Panc1 (cell line): ENCODE results near the gene EFCAB8. TPM values are rescaled to one million over a fixed set of nuclear protein-coding genes. Genes with fewer than 3 reads are reported as not detected.

Experiments used
- ATAC-seq: fragments of 200-7000 bp; cut with Tn5 transposase; 2 replicates; pipeline ENCODE4 v1.9.1; 2020; ENCODE audit warnings: mild to moderate bottlenecking, moderate library complexity
- BruUV-seq: library from RNA; stranded (reverse); fragments of 400-500 nt; replicated peaks from 2 replicates; lab custom pipeline; 2021; lab: Mats Ljungman, UMichigan
- CTCF ChIA-PET: fragments of 300-600 bp; sonication (Branson Sonifier 250); formaldehyde crosslinking; loops from one replicate; lab custom pipeline; 2022; ENCODE audit warnings: antibody characterized with exemption; lab: Charles Lee
- POLR2A ChIA-PET: fragments of 300-600 bp; sonication (Branson Sonifier 250); formaldehyde crosslinking; loops from one replicate; lab custom pipeline; 2022; ENCODE audit warnings: antibody characterized with exemption; lab: Charles Lee
- DNase-seq: peaks from one replicate; pipeline ENCODE4 v3.0.0-alpha.2; 2010; ENCODE audit warnings: low read depth, low spot score
- H3K27ac ChIP-seq: 2 replicates; pipeline ENCODE4 v1.5.1; 2011; ENCODE audit warnings: mild to moderate bottlenecking, low read length, inconsistent platforms
- H3K27me3 ChIP-seq: fragments of 200-500 bp; sonication (Bioruptor generic); 2 replicates; pipeline ENCODE4 v1.6.0; 2014; ENCODE audit warnings: low read length, inconsistent platforms; ENCODE audit not compliant: control insufficient read depth, insufficient read depth
- H3K36me3 ChIP-seq: fragments of 200-500 bp; sonication (Bioruptor generic); 2 replicates; pipeline ENCODE4 v1.5.1; 2014; ENCODE audit warnings: inconsistent platforms, mild to moderate bottlenecking, low read length, moderate library complexity; ENCODE audit not compliant: control insufficient read depth, insufficient read depth
- H3K4me1 ChIP-seq: 2 replicates; pipeline ENCODE4 v1.5.1; 2011; ENCODE audit warnings: inconsistent platforms, mild to moderate bottlenecking, low read length, moderate library complexity; ENCODE audit not compliant: control insufficient read depth, insufficient read depth
- H3K4me3 ChIP-seq, 2 experiments: 2 replicates each; pipeline ENCODE4 v1.5.1; 2011 to 2012; ENCODE audit warnings: low read depth in 2 of 2, low read length in 2 of 2, mild to moderate bottlenecking in 2 of 2, inconsistent platforms in 1 of 2, moderate library complexity in 1 of 2
- H3K9me3 ChIP-seq: fragments of 200-500 bp; sonication (Bioruptor generic); 2 replicates; pipeline ENCODE4 v1.5.1; 2014; ENCODE audit warnings: low read depth, mild to moderate bottlenecking, inconsistent platforms, low read length, moderate library complexity; ENCODE audit not compliant: control insufficient read depth, insufficient read depth
- POLR2AphosphoS5 ChIP-seq: IDR thresholded peaks from 2 replicates; pipeline ENCODE4 v1.6.1; 2012; ENCODE audit warnings: mild to moderate bottlenecking, low read depth, low read length, moderate library complexity
- SIN3A ChIP-seq: IDR thresholded peaks from 2 replicates; pipeline ENCODE4 v1.6.1; 2012; ENCODE audit warnings: low read depth, mild to moderate bottlenecking, low read length, moderate library complexity, borderline replicate concordance; ENCODE audit not compliant: insufficient read depth
- TCF7L2 ChIP-seq: IDR thresholded peaks from 2 replicates; pipeline ENCODE4 v1.6.1; 2011; ENCODE audit warnings: mild to moderate bottlenecking, low read depth, low read length, inconsistent platforms
- in situ Hi-C: cut with HindIII; loops from 2 replicates; pipeline ENCODE4 v1.10.0; 2016; ENCODE audit warnings: low sequenced_read_pairs, low pct_unique_long_range_greater_than_20kb
- intact Hi-C: fragments of 100-400 bp; cut with micrococcal nuclease; formaldehyde crosslinking; loops from one replicate; pipeline ENCODE4 v1.10.0; 2022; ENCODE audit not compliant: unreplicated experiment
- total RNA-seq: library from RNA; stranded (reverse); gene quantifications from one replicate; pipeline ENCODE4 v1.2.1, GENCODE V29; 2021; ENCODE audit not compliant: unreplicated experiment
- TF ChIP-seq, protein P1 (sequence below), 2 experiments: IDR thresholded peaks; 2 replicates each; pipeline ENCODE4 v1.6.1; 2011 to 2012; ENCODE audit warnings: low read depth in 2 of 2, control low read depth in 1 of 2, low read length in 1 of 2, mild to moderate bottlenecking in 1 of 2, moderate library complexity in 1 of 2; ENCODE audit not compliant: insufficient read depth in 1 of 2
- TF ChIP-seq, protein P2 (sequence below): fragments of 450-650 bp; IDR thresholded peaks from 2 replicates; pipeline ENCODE4 v1.5.1; 2017; ENCODE audit warnings: mild to moderate bottlenecking

EFCAB8 gene
- total RNA-seq, 1 experiment from 2014 or later, result 1.1 TPM

DNA sequence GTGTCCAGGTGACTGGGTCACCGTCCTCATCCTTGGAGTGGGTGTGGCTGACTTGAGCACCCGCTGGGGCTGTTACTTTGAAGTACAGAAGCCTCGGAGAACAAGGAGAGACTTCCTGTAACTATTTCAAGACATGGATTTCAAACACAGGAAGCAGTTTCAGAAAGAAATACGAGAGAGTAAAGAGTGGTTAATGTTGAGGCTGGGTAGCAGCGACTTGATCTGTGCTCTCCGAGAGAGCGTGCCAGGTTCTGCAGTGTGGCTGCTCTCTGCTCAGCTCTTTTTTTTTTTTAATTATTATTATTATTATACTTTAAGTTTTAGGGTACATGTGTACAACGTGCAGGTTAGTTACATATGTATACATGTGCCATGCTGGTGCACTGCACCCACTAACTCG lies 17.5 kb upstream of the EFCAB8 start:
- Histone ChIP-seq H3K27me3 (no peaks in the 10 kb centered on the region), H3K27ac (no peak overlapping the region), H3K9me3 (no peaks in the 10 kb centered on the region), H3K4me3 (no peak overlapping the region), H3K36me3 (peaks cover 35% of the 10 kb centered on the region), H3K4me1 (no peaks in the 10 kb centered on the region)
- in situ Hi-C loops, result no loop called here
- ATAC-seq (no peak), DNase-seq (no peak)
- no TSS peak for BruUV-seq
- TF ChIP-seq POLR2AphosphoS5 (no peak), TCF7L2 (no peak), SIN3A (no peak)
- TF ChIP-seq, protein P1, sequence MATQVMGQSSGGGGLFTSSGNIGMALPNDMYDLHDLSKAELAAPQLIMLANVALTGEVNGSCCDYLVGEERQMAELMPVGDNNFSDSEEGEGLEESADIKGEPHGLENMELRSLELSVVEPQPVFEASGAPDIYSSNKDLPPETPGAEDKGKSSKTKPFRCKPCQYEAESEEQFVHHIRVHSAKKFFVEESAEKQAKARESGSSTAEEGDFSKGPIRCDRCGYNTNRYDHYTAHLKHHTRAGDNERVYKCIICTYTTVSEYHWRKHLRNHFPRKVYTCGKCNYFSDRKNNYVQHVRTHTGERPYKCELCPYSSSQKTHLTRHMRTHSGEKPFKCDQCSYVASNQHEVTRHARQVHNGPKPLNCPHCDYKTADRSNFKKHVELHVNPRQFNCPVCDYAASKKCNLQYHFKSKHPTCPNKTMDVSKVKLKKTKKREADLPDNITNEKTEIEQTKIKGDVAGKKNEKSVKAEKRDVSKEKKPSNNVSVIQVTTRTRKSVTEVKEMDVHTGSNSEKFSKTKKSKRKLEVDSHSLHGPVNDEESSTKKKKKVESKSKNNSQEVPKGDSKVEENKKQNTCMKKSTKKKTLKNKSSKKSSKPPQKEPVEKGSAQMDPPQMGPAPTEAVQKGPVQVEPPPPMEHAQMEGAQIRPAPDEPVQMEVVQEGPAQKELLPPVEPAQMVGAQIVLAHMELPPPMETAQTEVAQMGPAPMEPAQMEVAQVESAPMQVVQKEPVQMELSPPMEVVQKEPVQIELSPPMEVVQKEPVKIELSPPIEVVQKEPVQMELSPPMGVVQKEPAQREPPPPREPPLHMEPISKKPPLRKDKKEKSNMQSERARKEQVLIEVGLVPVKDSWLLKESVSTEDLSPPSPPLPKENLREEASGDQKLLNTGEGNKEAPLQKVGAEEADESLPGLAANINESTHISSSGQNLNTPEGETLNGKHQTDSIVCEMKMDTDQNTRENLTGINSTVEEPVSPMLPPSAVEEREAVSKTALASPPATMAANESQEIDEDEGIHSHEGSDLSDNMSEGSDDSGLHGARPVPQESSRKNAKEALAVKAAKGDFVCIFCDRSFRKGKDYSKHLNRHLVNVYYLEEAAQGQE (IDR thresholded peaks at IDR 0.05; ENCODE audit: insufficient read depth in 1 of 2, low read depth in 2 of 2, low read length in 1 of 2), result no peak
- TF ChIP-seq, protein P2, sequence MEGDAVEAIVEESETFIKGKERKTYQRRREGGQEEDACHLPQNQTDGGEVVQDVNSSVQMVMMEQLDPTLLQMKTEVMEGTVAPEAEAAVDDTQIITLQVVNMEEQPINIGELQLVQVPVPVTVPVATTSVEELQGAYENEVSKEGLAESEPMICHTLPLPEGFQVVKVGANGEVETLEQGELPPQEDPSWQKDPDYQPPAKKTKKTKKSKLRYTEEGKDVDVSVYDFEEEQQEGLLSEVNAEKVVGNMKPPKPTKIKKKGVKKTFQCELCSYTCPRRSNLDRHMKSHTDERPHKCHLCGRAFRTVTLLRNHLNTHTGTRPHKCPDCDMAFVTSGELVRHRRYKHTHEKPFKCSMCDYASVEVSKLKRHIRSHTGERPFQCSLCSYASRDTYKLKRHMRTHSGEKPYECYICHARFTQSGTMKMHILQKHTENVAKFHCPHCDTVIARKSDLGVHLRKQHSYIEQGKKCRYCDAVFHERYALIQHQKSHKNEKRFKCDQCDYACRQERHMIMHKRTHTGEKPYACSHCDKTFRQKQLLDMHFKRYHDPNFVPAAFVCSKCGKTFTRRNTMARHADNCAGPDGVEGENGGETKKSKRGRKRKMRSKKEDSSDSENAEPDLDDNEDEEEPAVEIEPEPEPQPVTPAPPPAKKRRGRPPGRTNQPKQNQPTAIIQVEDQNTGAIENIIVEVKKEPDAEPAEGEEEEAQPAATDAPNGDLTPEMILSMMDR, result no peak
- ChIA-PET CTCF (no interaction called here), POLR2A (no interaction called here)
- intact Hi-C loops, result no loop called here

DNA sequence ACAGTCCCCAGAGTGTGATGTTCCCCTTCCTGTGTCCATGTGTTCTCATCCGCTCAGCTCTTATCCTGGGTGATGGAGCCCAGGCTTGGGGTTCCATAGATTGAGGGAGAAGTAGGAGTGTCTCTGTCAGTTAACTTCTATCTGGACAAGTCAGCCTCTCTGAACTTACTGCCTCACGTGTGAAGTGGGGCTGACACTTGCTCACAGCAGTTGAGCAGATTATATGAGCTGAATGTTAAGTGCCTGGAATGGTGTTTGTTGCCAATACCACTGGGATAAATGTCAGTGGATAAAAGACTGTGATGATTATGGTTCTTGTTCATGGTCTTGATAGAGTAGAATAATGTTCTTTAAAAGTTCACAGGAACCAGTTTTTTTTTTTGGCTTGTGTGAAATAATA lies 17.1 kb upstream of the EFCAB8 start:
- Histone ChIP-seq H3K4me1 (no peaks in the 10 kb centered on the region), H3K9me3 (no peaks in the 10 kb centered on the region), H3K4me3 (no peak overlapping the region), H3K27me3 (no peaks in the 10 kb centered on the region), H3K36me3 (peaks cover 35% of the 10 kb centered on the region), H3K27ac (no peak overlapping the region)
- CTCF ChIA-PET, result no interaction called here
- no peak for TF ChIP-seq SIN3A
- TF ChIP-seq POLR2AphosphoS5, result no peak
- TF ChIP-seq, protein P1 (IDR thresholded peaks at IDR 0.05; ENCODE audit: insufficient read depth in 1 of 2, low read depth in 2 of 2, low read length in 1 of 2), result no peak
- no peak for TF ChIP-seq TCF7L2
- TF ChIP-seq, protein P2, result no peak
- BruUV-seq, result no TSS peak
- in situ Hi-C loops (no loop called here), intact Hi-C loops (no loop called here)
- ATAC-seq (no peak), DNase-seq (no peak)
- POLR2A ChIA-PET, result no interaction called here
